IPS DF 19.7 (cell line): ENCODE results near the gene VEZT.
"Not testable (repeated sequence)": the region's sequence is repeated elsewhere in the genome, so short reads cannot be mapped to it uniquely, and the experiment has no call there.

ENCODE experiments used
- DNase-seq: peaks from one replicate; pipeline ENCODE4 v3.0.0-alpha.2; 2013; ENCODE audit warnings: low read depth, low spot score

VEZT gene

GRCh38 chr12:95319694-95320331, 102.2 kb downstream of the VEZT start:
- no peak for DNase-seq

GRCh38 chr12:95321516-95322246, 104.1 kb downstream of the VEZT start:
- DNase-seq: no peak

- no peak for DNase-seq
Observed at GRCh38 chr12:95322326-95322725, 104.7 kb downstream of the VEZT start.

GRCh38 chr12:95323212-95323611, 105.6 kb downstream of the VEZT start:
- no peak for DNase-seq

GRCh38 chr12:95324246-95324645, 106.6 kb downstream of the VEZT start:
- DNase-seq: not testable (repeated sequence)

- DNase-seq: no peak
Observed at GRCh38 chr12:95325501-95325900, 107.9 kb downstream of the VEZT start.

- no peak for DNase-seq
Observed at GRCh38 chr12:95326445-95326844, 108.8 kb downstream of the VEZT start.

- no peak for DNase-seq
Observed at GRCh38 chr12:95326855-95327254, 109.2 kb downstream of the VEZT start.

GRCh38 chr12:95328708-95329107, 111.1 kb downstream of the VEZT start:
- DNase-seq: no peak

GRCh38 chr12:95335948-95336347, 118.3 kb downstream of the VEZT start:
- DNase-seq: no peak

GRCh38 chr12:95336387-95337067, 118.9 kb downstream of the VEZT start:
- DNase-seq: peak; percentile 80

GRCh38 chr12:95337146-95337545, 119.5 kb downstream of the VEZT start:
- no peak for DNase-seq

- DNase-seq: no peak
Observed at GRCh38 chr12:95339086-95339788, 121.6 kb downstream of the VEZT start.

- no peak for DNase-seq
Observed at GRCh38 chr12:95342008-95342407, 124.4 kb downstream of the VEZT start.

GRCh38 chr12:95343461-95344230, 126.0 kb downstream of the VEZT start:
- no peak for DNase-seq

GRCh38 chr12:95349291-95349690, 131.7 kb downstream of the VEZT start:
- DNase-seq: no peak

GRCh38 chr12:95351748-95352147, 134.1 kb downstream of the VEZT start:
- no peak for DNase-seq
